Measurements from ENCODE around the gene INAFM2. TPM values are rescaled to one million over a fixed set of nuclear protein-coding genes. Genes with fewer than 3 reads are reported as not detected.

The INAFM2 gene
- total RNA-seq, 2 experiments from 2014 or later, result 6.8 to 7.0 TPM

DNA sequence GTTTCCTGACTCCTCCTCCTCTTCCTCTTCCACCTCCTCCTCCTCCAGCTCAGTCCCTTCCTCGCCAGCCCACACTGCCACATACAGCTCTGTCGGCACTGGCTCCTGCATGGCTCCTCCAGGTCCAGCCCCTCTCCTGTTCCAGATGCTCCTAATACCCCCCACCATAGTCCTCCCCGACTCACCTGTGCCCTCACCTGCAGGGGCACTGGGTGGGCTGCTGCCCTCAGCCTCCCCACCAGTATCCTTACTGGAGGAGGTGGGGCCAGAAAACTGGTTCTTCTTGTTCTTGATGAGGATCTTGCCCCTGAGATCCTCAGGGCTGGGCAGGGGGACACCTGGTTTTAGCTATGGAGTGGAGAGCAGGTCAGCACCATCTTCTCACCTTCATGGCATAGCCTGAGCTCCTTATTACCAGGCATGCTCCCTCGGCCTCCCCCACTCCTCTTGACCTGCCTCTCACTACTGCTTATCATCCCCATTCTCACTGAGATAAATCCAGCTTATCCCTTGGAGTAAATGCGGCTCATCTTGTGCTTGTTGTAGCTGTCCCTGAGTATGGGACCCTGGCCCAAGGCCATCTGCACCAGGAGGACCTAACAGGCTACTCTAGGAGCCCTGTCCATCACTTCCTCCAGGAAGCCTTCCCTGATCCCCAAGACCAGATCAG lies 26.8 kb upstream of the INAFM2 start:
- H3K27ac Mint-ChIP-seq, result no peak overlapping the region
- ChIA-PET POLR2A (interaction anchor here (1.1 kb wide), 1 partner anchor 10 kb away, joined by 3 read pairs; no protein-coding TSS in a partner anchor), CTCF (no interaction called here)
- H3K4me1 ChIP-seq (ENCODE audit: insufficient read depth, low read length), result peaks cover 3% of the 10 kb centered on the region
- peaks cover 83% of the 10 kb centered on the region for H3K36me3 Mint-ChIP-seq (ENCODE audit: low read depth)
- intact Hi-C loops (cut with DNase I, micrococcal nuclease), result no loop called here
- no peak for DNase-seq
- H3K4me3 Mint-ChIP-seq, result no peak overlapping the region
- no peaks in the 10 kb centered on the region for H3K27me3 Mint-ChIP-seq
- H3K27me3 ChIP-seq (ENCODE audit: control insufficient read depth in 1 of 2, insufficient read depth in 2 of 2, low read length in 2 of 2), result no peaks in the 10 kb centered on the region
- H3K9me3 ChIP-seq (ENCODE audit: control insufficient read depth in 1 of 2, insufficient read depth in 1 of 2, low read length in 2 of 2), result peaks cover 6% of the 10 kb centered on the region in 2 experiments
- no peak overlapping the region for H3K27ac ChIP-seq (ENCODE audit: low read depth in 1 of 2, low read length in 2 of 2)
- H3K9me3 Mint-ChIP-seq, result no peaks in the 10 kb centered on the region
- no peak overlapping the region for H3K4me3 ChIP-seq (ENCODE audit: low read length)
- H3K36me3 ChIP-seq (ENCODE audit: insufficient read depth, low read length), result peaks cover 91% of the 10 kb centered on the region
- ATAC-seq (ENCODE audit: poor library complexity), result no peak
- no peaks in the 10 kb centered on the region for H3K4me1 Mint-ChIP-seq (ENCODE audit: low read depth)
- no peak for TF ChIP-seq CTCF (IDR thresholded peaks at IDR 0.05)

DNA sequence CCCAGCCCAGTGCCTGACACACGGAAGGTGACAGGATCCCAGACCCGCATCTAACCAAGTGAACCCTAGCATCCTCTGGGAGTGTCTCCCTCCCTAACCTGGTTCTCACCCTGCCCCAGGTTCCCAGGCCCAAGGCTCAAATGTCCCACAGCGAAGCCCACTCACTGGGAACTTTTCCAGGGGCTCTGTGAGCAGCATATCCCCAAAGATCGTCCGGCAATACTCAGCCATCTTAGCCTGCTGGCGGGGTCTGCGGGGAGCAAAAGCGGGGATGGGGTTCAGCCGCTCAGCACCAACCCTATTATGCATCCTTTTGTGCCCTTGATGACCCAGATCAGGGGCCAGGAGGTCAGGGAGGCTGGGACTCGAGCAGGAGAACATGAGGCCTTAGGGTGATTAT lies 26.1 kb upstream of the INAFM2 start:
- no peak overlapping the region for H3K4me3 Mint-ChIP-seq
- H3K27ac Mint-ChIP-seq, result no peak overlapping the region
- ChIA-PET CTCF (no interaction called here), POLR2A (no interaction called here)
- Histone ChIP-seq H3K9me3 (ENCODE audit: control insufficient read depth in 1 of 2, insufficient read depth in 1 of 2, low read length in 2 of 2) (peaks cover 6% of the 10 kb centered on the region in 2 experiments), H3K27me3 (ENCODE audit: control insufficient read depth in 1 of 2, insufficient read depth in 2 of 2, low read length in 2 of 2) (no peaks in the 10 kb centered on the region), H3K36me3 (ENCODE audit: insufficient read depth, low read length) (peaks cover 91% of the 10 kb centered on the region), H3K27ac (ENCODE audit: low read depth in 1 of 2, low read length in 2 of 2) (no peak overlapping the region), H3K4me1 (ENCODE audit: insufficient read depth, low read length) (peaks cover 3% of the 10 kb centered on the region), H3K4me3 (ENCODE audit: low read length) (no peak overlapping the region)
- no peak for ATAC-seq (ENCODE audit: poor library complexity)
- no peaks in the 10 kb centered on the region for H3K27me3 Mint-ChIP-seq
- intact Hi-C loops (cut with DNase I, micrococcal nuclease), result no loop called here
- TF ChIP-seq CTCF (IDR thresholded peaks at IDR 0.05), result no peak
- H3K36me3 Mint-ChIP-seq (ENCODE audit: low read depth), result peaks cover 88% of the 10 kb centered on the region
- no peak for DNase-seq
- H3K9me3 Mint-ChIP-seq, result no peaks in the 10 kb centered on the region
- no peaks in the 10 kb centered on the region for H3K4me1 Mint-ChIP-seq (ENCODE audit: low read depth)

DNA sequence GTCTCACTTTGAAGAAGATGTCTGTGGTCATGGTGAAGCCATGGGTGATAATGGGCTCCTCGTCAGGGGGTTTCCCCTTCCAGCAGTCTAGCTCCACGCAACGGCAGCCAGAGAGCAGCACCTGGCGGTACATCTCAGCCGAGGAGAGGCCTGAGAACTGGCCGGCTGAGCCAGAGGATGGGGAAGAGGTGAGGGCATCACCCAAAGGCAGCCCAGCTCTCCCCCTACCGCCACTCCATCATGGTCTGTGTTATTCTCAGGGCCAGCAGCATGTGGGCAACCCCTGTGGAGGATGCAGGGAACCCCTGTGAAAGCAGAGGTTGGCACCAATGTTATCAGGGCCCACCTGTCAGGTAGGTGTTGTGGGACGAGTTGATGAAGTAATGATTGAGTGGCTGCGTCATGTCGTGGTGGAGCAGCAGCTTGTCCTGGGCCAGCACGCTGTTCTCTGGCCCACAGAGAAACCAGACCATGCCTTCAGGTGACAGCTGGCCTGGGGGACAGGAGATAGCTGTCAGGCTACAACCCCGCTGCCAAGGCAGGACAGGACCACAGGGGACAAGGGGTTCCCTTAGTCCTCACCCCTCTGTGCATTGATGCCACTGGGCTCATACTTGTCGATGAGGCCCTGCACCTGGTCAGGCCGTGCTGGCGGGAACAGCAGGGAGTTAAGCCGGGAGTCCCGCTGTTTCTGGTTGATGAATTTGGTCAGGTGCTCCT lies 25.1 kb upstream of the INAFM2 start:
- ATAC-seq (ENCODE audit: poor library complexity) (no peak), DNase-seq (no peak)
- H3K4me3 Mint-ChIP-seq, result no peak overlapping the region
- no peaks in the 10 kb centered on the region for H3K27me3 Mint-ChIP-seq
- CTCF ChIA-PET, result no interaction called here
- peaks cover 90% of the 10 kb centered on the region for H3K36me3 Mint-ChIP-seq (ENCODE audit: low read depth)
- POLR2A ChIA-PET, result no interaction called here
- no peaks in the 10 kb centered on the region for H3K4me1 Mint-ChIP-seq (ENCODE audit: low read depth)
- Histone ChIP-seq H3K4me3 (ENCODE audit: low read length) (no peak overlapping the region), H3K27ac (ENCODE audit: low read depth in 1 of 2, low read length in 2 of 2) (no peak overlapping the region), H3K9me3 (ENCODE audit: control insufficient read depth in 1 of 2, insufficient read depth in 1 of 2, low read length in 2 of 2) (peaks cover 6% of the 10 kb centered on the region in 2 experiments), H3K4me1 (ENCODE audit: insufficient read depth, low read length) (peaks cover 3% of the 10 kb centered on the region), H3K36me3 (ENCODE audit: insufficient read depth, low read length) (peaks cover 92% of the 10 kb centered on the region), H3K27me3 (ENCODE audit: control insufficient read depth in 1 of 2, insufficient read depth in 2 of 2, low read length in 2 of 2) (no peaks in the 10 kb centered on the region)
- intact Hi-C loops (cut with DNase I, micrococcal nuclease), result no loop called here
- no peak for TF ChIP-seq CTCF (IDR thresholded peaks at IDR 0.05)
- H3K27ac Mint-ChIP-seq, result no peak overlapping the region
- H3K9me3 Mint-ChIP-seq, result no peaks in the 10 kb centered on the region
